ENCODE data around the gene NR0B2.
"Not testable (repeated sequence)": the region's sequence is repeated elsewhere in the genome, so short reads cannot be mapped to it uniquely, and the experiment has no call there.

NR0B2 gene

GRCh38 chr1:26949926-26950319 lies 36.1 kb upstream of the NR0B2 start:
- H3K4me3 ChIP-seq (ENCODE audit: low read length), result no peak overlapping the region
- H3K27ac ChIP-seq (ENCODE audit: low read length), result no peak overlapping the region
- H3K9ac ChIP-seq (ENCODE audit: low read length), result no peak overlapping the region
- H3K36me3 ChIP-seq (ENCODE audit: control insufficient read depth, low read depth, low read length), result peaks cover 26% of the 10 kb centered on the region
- no peaks in the 10 kb centered on the region for H3K27me3 ChIP-seq (ENCODE audit: control insufficient read depth, insufficient read depth, low read length)
- no peaks in the 10 kb centered on the region for H3K9me3 ChIP-seq (ENCODE audit: control insufficient read depth, low read depth, low read length)
- H3K4me1 ChIP-seq (ENCODE audit: control insufficient read depth, low read depth, low read length), result no peaks in the 10 kb centered on the region

- Histone ChIP-seq H3K9me3 (ENCODE audit: control insufficient read depth, low read depth, low read length) (no peaks in the 10 kb centered on the region), H3K4me1 (ENCODE audit: control insufficient read depth, low read depth, low read length) (no peaks in the 10 kb centered on the region), H3K4me3 (ENCODE audit: low read length) (no peak overlapping the region), H3K27me3 (ENCODE audit: control insufficient read depth, insufficient read depth, low read length) (no peaks in the 10 kb centered on the region), H3K27ac (ENCODE audit: low read length) (no peak overlapping the region), H3K9ac (ENCODE audit: low read length) (no peak overlapping the region), H3K36me3 (ENCODE audit: control insufficient read depth, low read depth, low read length) (peaks cover 27% of the 10 kb centered on the region)
Observed at GRCh38 chr1:26949266-26949925, 35.6 kb upstream of the NR0B2 start.

- H3K9me3 ChIP-seq (ENCODE audit: control insufficient read depth, low read depth, low read length); H3K27me3 ChIP-seq (ENCODE audit: control insufficient read depth, insufficient read depth, low read length); H3K4me3 ChIP-seq (ENCODE audit: low read length); H3K4me1 ChIP-seq (ENCODE audit: control insufficient read depth, low read depth, low read length); H3K27ac ChIP-seq (ENCODE audit: low read length); H3K9ac ChIP-seq (ENCODE audit: low read length): not testable (repeated sequence)
- H3K36me3 ChIP-seq (ENCODE audit: control insufficient read depth, low read depth, low read length), result peaks cover 31% of the 10 kb centered on the region
Observed at GRCh38 chr1:26948725-26949057, 34.9 kb upstream of the NR0B2 start.

DNA sequence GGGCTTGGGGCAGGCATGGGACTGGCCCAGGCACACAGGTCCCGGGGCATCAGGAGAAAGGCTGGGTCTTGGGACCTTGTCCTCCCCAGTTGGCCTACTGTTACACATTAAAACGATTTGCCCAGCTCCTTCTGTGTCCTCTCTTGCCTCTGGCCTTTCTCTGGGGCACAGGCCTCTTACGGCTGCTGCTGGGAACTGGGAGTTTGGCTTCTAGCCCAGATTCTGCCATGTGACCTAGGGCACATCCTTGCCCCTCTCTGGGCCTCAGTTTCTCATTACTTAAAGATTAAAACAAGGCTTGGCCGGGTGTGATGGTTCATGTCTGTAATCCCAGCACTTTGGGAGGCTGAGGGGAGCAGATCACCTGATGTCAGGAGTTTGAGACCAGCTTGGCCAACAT lies 32.5 kb upstream of the NR0B2 start:
- no peak overlapping the region for H3K4me3 ChIP-seq (ENCODE audit: low read length)
- H3K9me3 ChIP-seq (ENCODE audit: control insufficient read depth, low read depth, low read length), result no peaks in the 10 kb centered on the region
- peaks cover 54% of the 10 kb centered on the region for H3K36me3 ChIP-seq (ENCODE audit: control insufficient read depth, low read depth, low read length)
- H3K27ac ChIP-seq (ENCODE audit: low read length), result no peak overlapping the region
- H3K27me3 ChIP-seq (ENCODE audit: control insufficient read depth, insufficient read depth, low read length), result no peaks in the 10 kb centered on the region
- no peak overlapping the region for H3K9ac ChIP-seq (ENCODE audit: low read length)
- H3K4me1 ChIP-seq (ENCODE audit: control insufficient read depth, low read depth, low read length), result no peaks in the 10 kb centered on the region

DNA sequence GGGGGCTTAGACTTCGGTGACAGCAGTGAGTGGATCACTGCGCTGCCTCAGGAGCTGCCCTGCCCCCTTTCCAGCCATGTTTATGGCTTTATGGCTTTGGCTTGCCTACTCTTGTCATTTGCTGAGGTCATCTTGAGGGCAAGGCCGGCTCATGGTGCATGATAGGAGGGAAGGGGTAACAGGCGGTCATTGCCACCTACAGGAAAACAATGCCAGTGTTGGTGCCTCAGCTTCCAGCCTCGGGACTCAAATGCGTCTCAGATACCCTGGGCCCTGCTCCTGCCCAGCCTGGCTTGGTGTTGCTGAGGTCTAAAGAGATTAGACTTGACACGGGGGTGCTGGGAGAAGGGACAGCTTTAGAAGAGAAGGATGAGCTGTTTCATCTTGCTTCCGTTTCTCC lies 32.0 kb upstream of the NR0B2 start:
- no peaks in the 10 kb centered on the region for H3K27me3 ChIP-seq (ENCODE audit: control insufficient read depth, insufficient read depth, low read length)
- H3K9ac ChIP-seq (ENCODE audit: low read length), result no peak overlapping the region
- H3K36me3 ChIP-seq (ENCODE audit: control insufficient read depth, low read depth, low read length), result peaks cover 56% of the 10 kb centered on the region
- H3K4me3 ChIP-seq (ENCODE audit: low read length), result no peak overlapping the region
- H3K27ac ChIP-seq (ENCODE audit: low read length), result no peak overlapping the region
- H3K9me3 ChIP-seq (ENCODE audit: control insufficient read depth, low read depth, low read length), result no peaks in the 10 kb centered on the region
- no peaks in the 10 kb centered on the region for H3K4me1 ChIP-seq (ENCODE audit: control insufficient read depth, low read depth, low read length)

GRCh38 chr1:26945138-26945537 lies 31.4 kb upstream of the NR0B2 start:
- Histone ChIP-seq H3K27me3 (ENCODE audit: control insufficient read depth, insufficient read depth, low read length) (no peaks in the 10 kb centered on the region), H3K4me3 (ENCODE audit: low read length) (no peak overlapping the region), H3K9ac (ENCODE audit: low read length) (no peak overlapping the region), H3K4me1 (ENCODE audit: control insufficient read depth, low read depth, low read length) (no peaks in the 10 kb centered on the region), H3K9me3 (ENCODE audit: control insufficient read depth, low read depth, low read length) (no peaks in the 10 kb centered on the region), H3K36me3 (ENCODE audit: control insufficient read depth, low read depth, low read length) (peaks cover 52% of the 10 kb centered on the region), H3K27ac (ENCODE audit: low read length) (no peak overlapping the region)

DNA sequence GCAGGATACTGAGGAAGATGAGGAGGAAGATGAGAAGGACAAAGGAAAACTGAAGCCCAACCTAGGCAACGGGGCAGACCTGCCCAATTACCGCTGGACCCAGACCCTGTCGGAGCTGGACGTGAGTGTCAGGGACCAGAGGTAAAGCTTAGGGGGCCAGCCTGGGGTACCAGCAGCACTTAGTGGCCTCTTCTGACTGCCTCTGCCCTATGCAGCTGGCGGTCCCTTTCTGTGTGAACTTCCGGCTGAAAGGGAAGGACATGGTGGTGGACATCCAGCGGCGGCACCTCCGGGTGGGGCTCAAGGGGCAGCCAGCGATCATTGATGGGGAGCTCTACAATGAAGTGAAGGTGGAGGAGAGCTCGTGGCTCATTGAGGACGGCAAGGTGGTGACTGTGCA lies 28.9 kb upstream of the NR0B2 start:
- no peaks in the 10 kb centered on the region for H3K9me3 ChIP-seq (ENCODE audit: control insufficient read depth, low read depth, low read length)
- H3K4me3 ChIP-seq (ENCODE audit: low read length), result no peak overlapping the region
- no peaks in the 10 kb centered on the region for H3K4me1 ChIP-seq (ENCODE audit: control insufficient read depth, low read depth, low read length)
- H3K9ac ChIP-seq (ENCODE audit: low read length), result no peak overlapping the region
- no peak overlapping the region for H3K27ac ChIP-seq (ENCODE audit: low read length)
- H3K36me3 ChIP-seq (ENCODE audit: control insufficient read depth, low read depth, low read length), result peaks cover 52% of the 10 kb centered on the region
- no peaks in the 10 kb centered on the region for H3K27me3 ChIP-seq (ENCODE audit: control insufficient read depth, insufficient read depth, low read length)

GRCh38 chr1:26941311-26941710 lies 27.5 kb upstream of the NR0B2 start:
- Histone ChIP-seq H3K4me3 (ENCODE audit: low read length) (no peak overlapping the region), H3K4me1 (ENCODE audit: control insufficient read depth, low read depth, low read length) (no peaks in the 10 kb centered on the region), H3K27me3 (ENCODE audit: control insufficient read depth, insufficient read depth, low read length) (no peaks in the 10 kb centered on the region), H3K36me3 (ENCODE audit: control insufficient read depth, low read depth, low read length) (peaks cover 56% of the 10 kb centered on the region), H3K27ac (ENCODE audit: low read length) (no peak overlapping the region), H3K9me3 (ENCODE audit: control insufficient read depth, low read depth, low read length) (no peaks in the 10 kb centered on the region), H3K9ac (ENCODE audit: low read length) (no peak overlapping the region)

- Histone ChIP-seq H3K27me3 (ENCODE audit: control insufficient read depth, insufficient read depth, low read length) (no peaks in the 10 kb centered on the region), H3K4me1 (ENCODE audit: control insufficient read depth, low read depth, low read length) (no peaks in the 10 kb centered on the region), H3K9ac (ENCODE audit: low read length) (no peak overlapping the region), H3K9me3 (ENCODE audit: control insufficient read depth, low read depth, low read length) (no peaks in the 10 kb centered on the region), H3K36me3 (ENCODE audit: control insufficient read depth, low read depth, low read length) (peaks cover 52% of the 10 kb centered on the region), H3K27ac (ENCODE audit: low read length) (no peak overlapping the region), H3K4me3 (ENCODE audit: low read length) (no peak overlapping the region)
Observed at GRCh38 chr1:26938659-26939025, 24.9 kb upstream of the NR0B2 start.

- no peaks in the 10 kb centered on the region for H3K9me3 ChIP-seq (ENCODE audit: control insufficient read depth, low read depth, low read length)
- no peak overlapping the region for H3K4me3 ChIP-seq (ENCODE audit: low read length)
- H3K9ac ChIP-seq (ENCODE audit: low read length), result no peak overlapping the region
- peaks cover 47% of the 10 kb centered on the region for H3K36me3 ChIP-seq (ENCODE audit: control insufficient read depth, low read depth, low read length)
- no peak overlapping the region for H3K27ac ChIP-seq (ENCODE audit: low read length)
- no peaks in the 10 kb centered on the region for H3K4me1 ChIP-seq (ENCODE audit: control insufficient read depth, low read depth, low read length)
- no peaks in the 10 kb centered on the region for H3K27me3 ChIP-seq (ENCODE audit: control insufficient read depth, insufficient read depth, low read length)
Observed at GRCh38 chr1:26938004-26938658, 24.4 kb upstream of the NR0B2 start.

- Histone ChIP-seq H3K36me3 (ENCODE audit: control insufficient read depth, low read depth, low read length) (peaks cover 38% of the 10 kb centered on the region), H3K9me3 (ENCODE audit: control insufficient read depth, low read depth, low read length) (no peaks in the 10 kb centered on the region), H3K27me3 (ENCODE audit: control insufficient read depth, insufficient read depth, low read length) (no peaks in the 10 kb centered on the region), H3K4me1 (ENCODE audit: control insufficient read depth, low read depth, low read length) (no peaks in the 10 kb centered on the region), H3K27ac (ENCODE audit: low read length) (no peak overlapping the region), H3K9ac (ENCODE audit: low read length) (no peak overlapping the region), H3K4me3 (ENCODE audit: low read length) (no peak overlapping the region)
Observed at GRCh38 chr1:26936823-26937222, 23.0 kb upstream of the NR0B2 start.

- Histone ChIP-seq H3K27me3 (ENCODE audit: control insufficient read depth, insufficient read depth, low read length) (no peaks in the 10 kb centered on the region), H3K27ac (ENCODE audit: low read length) (no peak overlapping the region), H3K36me3 (ENCODE audit: control insufficient read depth, low read depth, low read length) (peaks cover 53% of the 10 kb centered on the region), H3K9me3 (ENCODE audit: control insufficient read depth, low read depth, low read length) (no peaks in the 10 kb centered on the region), H3K4me1 (ENCODE audit: control insufficient read depth, low read depth, low read length) (no peaks in the 10 kb centered on the region), H3K4me3 (ENCODE audit: low read length) (no peak overlapping the region), H3K9ac (ENCODE audit: low read length) (no peak overlapping the region)
Observed at GRCh38 chr1:26932531-26932930, 18.8 kb upstream of the NR0B2 start.
